Endothelial cell of umbilical vein (primary cell): Measurements from ENCODE around the gene GH1. TPM values are rescaled to one million over a fixed set of nuclear protein-coding genes. Genes with fewer than 3 reads are reported as not detected.
"Not testable (repeated sequence)": the region's sequence is repeated elsewhere in the genome, so short reads cannot be mapped to it uniquely, and the experiment has no call there.

Experiments used
- BruUV-seq: library from RNA; stranded (reverse); fragments of 400-500 nt; replicated peaks from 2 replicates; lab custom pipeline; 2021; lab: Mats Ljungman, UMichigan
- CTCF ChIA-PET: fragments of 300-600, 350-600 bp; sonication (Branson Sonifier 250); formaldehyde crosslinking; loops from one replicate; lab custom pipeline; 2021; ENCODE audit warnings: antibody characterized with exemption, inconsistent platforms; lab: Charles Lee
- POLR2A ChIA-PET: fragments of 300-600, 350-600 bp; sonication (Branson Sonifier 250); formaldehyde crosslinking; loops from one replicate; lab custom pipeline; 2021; ENCODE audit warnings: antibody characterized with exemption, inconsistent platforms; lab: Charles Lee
- DNase-seq: peaks from one replicate; pipeline ENCODE4 v3.0.0-alpha.2; 2011; ENCODE audit warnings: low read depth, low spot score
- FAIRE-seq: peaks from 2 replicates; lab custom pipeline; 2011; peaks lifted over from hg19 to GRCh38; lab: Jason Lieb, UNC
- H2AFZ ChIP-seq: 2 replicates; pipeline ENCODE4 v1.6.0; 2012; ENCODE audit warnings: low read depth, low read length, control low read depth, inconsistent platforms
- H3K27ac ChIP-seq: 2 replicates; pipeline ENCODE4 v1.5.1; 2011; ENCODE audit warnings: low read depth, mild to moderate bottlenecking, control low read depth, low read length, moderate library complexity; ENCODE audit not compliant: insufficient read depth
- H3K27me3 ChIP-seq, 2 experiments: 2 replicates each; pipeline versions ENCODE4 v1.6.0 to v1.6.1; 2011; ENCODE audit warnings: low read length in 2 of 2, mixed read lengths in 1 of 2; ENCODE audit not compliant: control insufficient read depth in 2 of 2, insufficient read depth in 2 of 2
- H3K36me3 ChIP-seq, 2 experiments: 2 replicates in 1 of 2; 3 replicates in 1 of 2; pipeline ENCODE4 v1.5.1; 2011; ENCODE audit warnings: low read length in 2 of 2, mild to moderate bottlenecking in 1 of 2, moderate library complexity in 1 of 2; ENCODE audit not compliant: control insufficient read depth in 2 of 2, insufficient read depth in 2 of 2; ENCODE audit errors: extremely low read depth in 1 of 2
- H3K4me1 ChIP-seq: 3 replicates; pipeline ENCODE4 v1.5.1; 2011; ENCODE audit warnings: mild to moderate bottlenecking, low read length; ENCODE audit not compliant: control insufficient read depth, insufficient read depth; ENCODE audit errors: extremely low read depth
- H3K4me2 ChIP-seq: 2 replicates; pipeline ENCODE4 v1.6.1; 2011; ENCODE audit warnings: low read length, control low read depth, mixed read lengths; ENCODE audit not compliant: insufficient read depth
- H3K4me3 ChIP-seq, 3 experiments: fragments of 200-600 bp in 1 of 3; sonication (generic), shearing (Covaris generic) in 1 of 3; replicated peaks in 1 of 3; 2 replicates each; pipeline ENCODE4 v1.5.1; 2011 to 2016; ENCODE audit warnings: control low read depth in 3 of 3, low read length in 3 of 3, mild to moderate bottlenecking in 2 of 3, inconsistent platforms in 1 of 3, low read depth in 1 of 3, moderate library complexity in 1 of 3; ENCODE audit not compliant: insufficient read depth in 1 of 3
- H3K79me2 ChIP-seq: 2 replicates; pipeline ENCODE4 v1.6.0; 2012; ENCODE audit warnings: low read length, inconsistent platforms; ENCODE audit not compliant: control insufficient read depth, insufficient read depth
- H3K9ac ChIP-seq: replicated peaks from 2 replicates; pipeline ENCODE3; 2011; ENCODE audit warnings: low read length, control low read depth; ENCODE audit not compliant: insufficient read depth; ENCODE audit errors: extremely low read depth
- H3K9me1 ChIP-seq: replicated peaks from 3 replicates; pipeline ENCODE4 v1.6.0; 2011; ENCODE audit warnings: mild to moderate bottlenecking, low read length; ENCODE audit not compliant: control insufficient read depth, insufficient read depth; ENCODE audit errors: extremely low read depth
- H3K9me3 ChIP-seq: replicated peaks from 2 replicates; pipeline ENCODE4 v1.5.1; 2012; ENCODE audit warnings: low read length, inconsistent platforms; ENCODE audit not compliant: control insufficient read depth, insufficient read depth
- H4K20me1 ChIP-seq: replicated peaks from 2 replicates; pipeline ENCODE3; 2011; ENCODE audit warnings: mild to moderate bottlenecking, low read length; ENCODE audit not compliant: control insufficient read depth, insufficient read depth; ENCODE audit errors: extremely low read depth
- CTCF ChIP-seq, 2 donors: IDR thresholded peaks; 1 replicate in 1 of 2; 2 replicates in 1 of 2; pipeline ENCODE4 v1.5.1; 2011; ENCODE audit warnings: low read length in 2 of 2, mild to moderate bottlenecking in 2 of 2, moderate library complexity in 2 of 2, control low read depth in 1 of 2, inconsistent platforms in 1 of 2, low read depth in 1 of 2; ENCODE audit not compliant: insufficient read depth in 1 of 2; ENCODE audit errors: extremely low read depth in 1 of 2
- EZH2 ChIP-seq: IDR thresholded peaks from 2 replicates; pipeline ENCODE4 v1.6.1; 2012; ENCODE audit warnings: borderline replicate concordance, low read depth, mild to moderate bottlenecking, moderate library complexity, low read length, inconsistent platforms; ENCODE audit not compliant: severe bottlenecking
- FOS ChIP-seq: IDR thresholded peaks from 2 replicates; pipeline ENCODE4 v1.6.1; 2011; ENCODE audit warnings: mild to moderate bottlenecking, low read length, moderate library complexity, borderline replicate concordance; ENCODE audit not compliant: insufficient read depth
- GATA2 ChIP-seq: IDR thresholded peaks from 2 replicates; pipeline ENCODE4 v1.7.0; 2011; ENCODE audit warnings: low read depth, mild to moderate bottlenecking, moderate library complexity, mixed read lengths, low read length; ENCODE audit not compliant: insufficient read length, insufficient read depth
- JUN ChIP-seq: IDR thresholded peaks from 2 replicates; pipeline ENCODE4 v1.6.1; 2011; ENCODE audit warnings: borderline replicate concordance, low read depth; ENCODE audit not compliant: insufficient read length, insufficient read depth
- MAX ChIP-seq: IDR thresholded peaks from 2 replicates; pipeline ENCODE4 v1.6.1; 2011; ENCODE audit not compliant: insufficient read depth, insufficient read length
- MYC ChIP-seq: IDR thresholded peaks from one replicate; pipeline ENCODE4 v1.6.1; 2011; ENCODE audit warnings: mild to moderate bottlenecking, low read depth, low read length
- POLR2A ChIP-seq: IDR thresholded peaks from 2 replicates; pipeline ENCODE4 v1.6.1; 2012; ENCODE audit warnings: low read depth, mild to moderate bottlenecking, control low read depth, low read length
- POLR2AphosphoS5 ChIP-seq: IDR thresholded peaks from 2 replicates; pipeline ENCODE4 v1.6.1; 2012; ENCODE audit warnings: low read depth, mild to moderate bottlenecking, control low read depth, low read length, moderate library complexity; ENCODE audit not compliant: insufficient read depth
- dilution Hi-C: fragments of 300-500 bp; cut with MboI; formaldehyde crosslinking; loops from one replicate; pipeline ENCODE4 v1.15.0; 2019; ENCODE audit warnings: low sequenced_read_pairs; ENCODE audit not compliant: extremely low pct_ligation_motif_present
- intact Hi-C: fragments of 100-400 bp; cut with micrococcal nuclease; formaldehyde crosslinking; loops from one replicate; pipeline ENCODE4 v1.10.0; 2022
- polyA plus RNA-seq, 4 experiments: library from polyadenylated mRNA; depleted of rRNA in 3 of 4; stranded (reverse) in 3 of 4; unstranded in 1 of 4; fragments of >200 nt; gene quantifications; 2 replicates each; pipeline versions ENCODE4 v1.2.1 to v1.2.3, GENCODE V29; 2011 to 2012; ENCODE audit warnings: missing spikeins in 1 of 4
- total RNA-seq: library from RNA; stranded (reverse); gene quantifications from 2 replicates; pipeline ENCODE4 v1.2.3, GENCODE V29; 2021

Gene GH1
- total and polyA plus RNA-seq, 2 donors (not counting 3 experiments of a cell fraction or from before 2014, with no cell fraction given) = not detected

GRCh38 chr17:63916566-63917185, 2.0 kb downstream of the GH1 start:
- H3K4me3 ChIP-seq = no peak overlapping the region
- H3K9me1 ChIP-seq = no peaks in the 10 kb centered on the region
- FAIRE-seq (no peak), DNase-seq (no peak)
- H3K79me2 ChIP-seq = no peaks in the 10 kb centered on the region
- no peak overlapping the region for H2AFZ ChIP-seq
- H3K36me3 ChIP-seq = no peaks in the 10 kb centered on the region
- BruUV-seq = no TSS peak
- no peak overlapping the region for H3K4me2 ChIP-seq
- intact Hi-C loops = no loop called here
- dilution Hi-C loops = no loop called here
- no peaks in the 10 kb centered on the region for H3K9me3 ChIP-seq
- TF ChIP-seq MAX (no peak), EZH2 (no peak), CTCF (IDR thresholded peaks at IDR 0.05; ENCODE audit: extremely low read depth in 1 of 2, insufficient read depth in 1 of 2, low read depth in 1 of 2, low read length in 2 of 2) (no peak), GATA2 (no peak), FOS (no peak), JUN (no peak), MYC (no peak), POLR2A (no peak), POLR2AphosphoS5 (no peak)
- H3K27ac ChIP-seq = no peak overlapping the region
- peaks cover 0 to 3% of the 10 kb centered on the region in 2 experiments for H3K27me3 ChIP-seq
- no peaks in the 10 kb centered on the region for H4K20me1 ChIP-seq
- ChIA-PET CTCF (interaction anchor here (1.2 to 7.3 kb wide), 3 partner anchors 72 to 217 kb away, joined by 3 to 183 read pairs (median 159); no protein-coding TSS in a partner anchor), POLR2A (no interaction called here)
- no peak overlapping the region for H3K9ac ChIP-seq
- H3K4me1 ChIP-seq = no peaks in the 10 kb centered on the region

- intact Hi-C loops, POLR2A ChIA-PET, H3K27me3 ChIP-seq, DNase-seq, H3K9ac ChIP-seq, H3K4me2 ChIP-seq, H4K20me1 ChIP-seq, H3K79me2 ChIP-seq, H3K9me3 ChIP-seq, H3K4me3 ChIP-seq, dilution Hi-C loops, H3K4me1 ChIP-seq, BruUV-seq, H3K27ac ChIP-seq, H3K36me3 ChIP-seq, H3K9me1 ChIP-seq, H2AFZ ChIP-seq: not testable (repeated sequence)
- FAIRE-seq = peak; percentile 63
- CTCF ChIA-PET = interaction anchor here (1.1 to 7.3 kb wide), 4 partner anchors 31 to 218 kb away, joined by 3 to 183 read pairs (median 82); no protein-coding TSS in a partner anchor
Observed at GRCh38 chr17:63915753-63916152, 2.9 kb downstream of the GH1 start.
